ENCODE results near the gene KCNJ6. TPM values are rescaled to one million over a fixed set of nuclear protein-coding genes. Genes with fewer than 3 reads are reported as not detected.

KCNJ6 gene
- total RNA-seq, 1 experiment from 2014 or later, result not detected

DNA sequence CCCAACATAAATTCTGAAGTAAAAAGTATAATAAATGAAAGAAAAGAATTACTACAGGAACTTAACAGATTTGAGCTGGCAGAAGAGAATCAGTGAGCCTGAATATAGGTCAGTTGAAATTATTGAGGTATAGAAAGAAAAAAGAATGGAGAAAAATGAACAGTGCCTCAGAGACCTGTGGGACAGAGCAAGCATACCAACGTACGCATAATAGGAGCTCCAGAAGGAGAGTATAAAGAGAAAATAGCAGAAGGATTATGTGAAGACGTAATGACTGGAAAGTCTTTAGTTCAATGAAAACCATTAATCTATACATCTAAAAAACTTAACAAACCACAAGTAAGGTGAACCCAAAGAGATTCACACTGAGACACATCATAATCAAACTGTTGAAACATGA is 287.9 kb downstream of the KCNJ6 start:
- ChIA-PET POLR2A (no interaction called here), RAD21 (ENCODE audit: low non-redundant PET in 1 of 2, low total read pairs in 2 of 2, uncharacterized antibody in 2 of 2, unreplicated experiment in 2 of 2) (no interaction called here)
- no peak overlapping the region for H3K4me3 ChIP-seq (replicated peaks in 1 of 2; ENCODE audit: low read depth in 1 of 2, low read length in 2 of 2)

More for the DNA sequence above, 287.9 kb downstream of the KCNJ6 start:
- ATAC-seq (no peak), DNase-seq (ENCODE audit: low read depth, low spot score) (no peak)
- no peaks in the 10 kb centered on the region for H3K9me2 ChIP-seq (ENCODE audit: insufficient read depth)
- TF ChIP-seq CBX3 (IDR thresholded peaks at IDR 0.05; ENCODE audit: low read depth) (no peak), CEBPB (IDR thresholded peaks at IDR 0.05; ENCODE audit: low read depth) (no peak), POLR2A (IDR thresholded peaks at IDR 0.05; ENCODE audit: borderline replicate concordance, extremely low read depth, insufficient read depth, insufficient read length) (no peak), ELF1 (IDR thresholded peaks at IDR 0.05; ENCODE audit: borderline replicate concordance, low read depth) (no peak), ZNF274 (IDR thresholded peaks at IDR 0.05; ENCODE audit: low read depth, low read length) (no peak), RAD21 (IDR thresholded peaks at IDR 0.05; ENCODE audit: low read depth) (no peak)
- TF ChIP-seq, protein P1, sequence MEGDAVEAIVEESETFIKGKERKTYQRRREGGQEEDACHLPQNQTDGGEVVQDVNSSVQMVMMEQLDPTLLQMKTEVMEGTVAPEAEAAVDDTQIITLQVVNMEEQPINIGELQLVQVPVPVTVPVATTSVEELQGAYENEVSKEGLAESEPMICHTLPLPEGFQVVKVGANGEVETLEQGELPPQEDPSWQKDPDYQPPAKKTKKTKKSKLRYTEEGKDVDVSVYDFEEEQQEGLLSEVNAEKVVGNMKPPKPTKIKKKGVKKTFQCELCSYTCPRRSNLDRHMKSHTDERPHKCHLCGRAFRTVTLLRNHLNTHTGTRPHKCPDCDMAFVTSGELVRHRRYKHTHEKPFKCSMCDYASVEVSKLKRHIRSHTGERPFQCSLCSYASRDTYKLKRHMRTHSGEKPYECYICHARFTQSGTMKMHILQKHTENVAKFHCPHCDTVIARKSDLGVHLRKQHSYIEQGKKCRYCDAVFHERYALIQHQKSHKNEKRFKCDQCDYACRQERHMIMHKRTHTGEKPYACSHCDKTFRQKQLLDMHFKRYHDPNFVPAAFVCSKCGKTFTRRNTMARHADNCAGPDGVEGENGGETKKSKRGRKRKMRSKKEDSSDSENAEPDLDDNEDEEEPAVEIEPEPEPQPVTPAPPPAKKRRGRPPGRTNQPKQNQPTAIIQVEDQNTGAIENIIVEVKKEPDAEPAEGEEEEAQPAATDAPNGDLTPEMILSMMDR (IDR thresholded peaks at IDR 0.05 in 2 of 3, conservative IDR thresholded peaks at IDR 0.05 in 1 of 3; ENCODE audit: borderline replicate concordance in 1 of 3, insufficient read depth in 1 of 3, low read depth in 2 of 3, low read length in 2 of 3), result no peak
- TF ChIP-seq, protein P2, sequence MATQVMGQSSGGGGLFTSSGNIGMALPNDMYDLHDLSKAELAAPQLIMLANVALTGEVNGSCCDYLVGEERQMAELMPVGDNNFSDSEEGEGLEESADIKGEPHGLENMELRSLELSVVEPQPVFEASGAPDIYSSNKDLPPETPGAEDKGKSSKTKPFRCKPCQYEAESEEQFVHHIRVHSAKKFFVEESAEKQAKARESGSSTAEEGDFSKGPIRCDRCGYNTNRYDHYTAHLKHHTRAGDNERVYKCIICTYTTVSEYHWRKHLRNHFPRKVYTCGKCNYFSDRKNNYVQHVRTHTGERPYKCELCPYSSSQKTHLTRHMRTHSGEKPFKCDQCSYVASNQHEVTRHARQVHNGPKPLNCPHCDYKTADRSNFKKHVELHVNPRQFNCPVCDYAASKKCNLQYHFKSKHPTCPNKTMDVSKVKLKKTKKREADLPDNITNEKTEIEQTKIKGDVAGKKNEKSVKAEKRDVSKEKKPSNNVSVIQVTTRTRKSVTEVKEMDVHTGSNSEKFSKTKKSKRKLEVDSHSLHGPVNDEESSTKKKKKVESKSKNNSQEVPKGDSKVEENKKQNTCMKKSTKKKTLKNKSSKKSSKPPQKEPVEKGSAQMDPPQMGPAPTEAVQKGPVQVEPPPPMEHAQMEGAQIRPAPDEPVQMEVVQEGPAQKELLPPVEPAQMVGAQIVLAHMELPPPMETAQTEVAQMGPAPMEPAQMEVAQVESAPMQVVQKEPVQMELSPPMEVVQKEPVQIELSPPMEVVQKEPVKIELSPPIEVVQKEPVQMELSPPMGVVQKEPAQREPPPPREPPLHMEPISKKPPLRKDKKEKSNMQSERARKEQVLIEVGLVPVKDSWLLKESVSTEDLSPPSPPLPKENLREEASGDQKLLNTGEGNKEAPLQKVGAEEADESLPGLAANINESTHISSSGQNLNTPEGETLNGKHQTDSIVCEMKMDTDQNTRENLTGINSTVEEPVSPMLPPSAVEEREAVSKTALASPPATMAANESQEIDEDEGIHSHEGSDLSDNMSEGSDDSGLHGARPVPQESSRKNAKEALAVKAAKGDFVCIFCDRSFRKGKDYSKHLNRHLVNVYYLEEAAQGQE (IDR thresholded peaks at IDR 0.05; ENCODE audit: low read depth), result no peak
- no peaks in the 10 kb centered on the region for H3K4me1 ChIP-seq (ENCODE audit: control insufficient read depth in 1 of 2, insufficient read depth in 2 of 2, low read length in 2 of 2)
- H2AFZ ChIP-seq (ENCODE audit: low read depth, low read length, poor library complexity, severe bottlenecking), result no peak overlapping the region
- intact Hi-C loops (cut with micrococcal nuclease), result no loop called here
- H3K27ac ChIP-seq (ENCODE audit: low read depth, low read length), result no peak overlapping the region
- no peaks in the 10 kb centered on the region for H4K20me1 ChIP-seq (ENCODE audit: insufficient read depth)
- CTCF ChIA-PET, result no interaction called here
- no peaks in the 10 kb centered on the region for H3K79me2 ChIP-seq (ENCODE audit: insufficient read depth, low read length)
- BruUV-seq (replicated peaks), result no TSS peak
- H3K9me3 ChIP-seq (ENCODE audit: control insufficient read depth in 1 of 2, insufficient read depth in 1 of 2, low read depth in 1 of 2, low read length in 2 of 2), result no peaks in the 10 kb centered on the region
- no peak overlapping the region for H3K4me2 ChIP-seq (ENCODE audit: low read length)
- H3K27me3 ChIP-seq (ENCODE audit: insufficient read depth, low read length), result no peaks in the 10 kb centered on the region
- H3K9ac ChIP-seq (ENCODE audit: low read length), result no peak overlapping the region
- H3K36me3 ChIP-seq (ENCODE audit: control insufficient read depth in 1 of 2, insufficient read depth in 2 of 2, low read length in 2 of 2), result no peaks in the 10 kb centered on the region

All from HCT116 (cell line).